HG02678 (cell line): ENCODE results near the gene CBARP.
"Not testable (repeated sequence)": the region's sequence is repeated elsewhere in the genome, so short reads cannot be mapped to it uniquely, and the experiment has no call there.

Experiments
- ATAC-seq: cut with Tn5 transposase; IDR thresholded peaks from one replicate; pipeline ENCODE4 v1.9.1; 2021; ENCODE audit warnings: mild to moderate bottlenecking, moderate library complexity; ENCODE audit not compliant: unreplicated experiment

The CBARP gene

GRCh38 chr19:1214862-1215731 is 22.7 kb downstream of the CBARP start:
- no peak for ATAC-seq

- ATAC-seq: no peak
Measured at GRCh38 chr19:1214299-1214861, 23.4 kb downstream of the CBARP start.

- ATAC-seq: no peak
Measured at GRCh38 chr19:1213391-1214286, 24.2 kb downstream of the CBARP start.

GRCh38 chr19:1211494-1212234 is 26.1 kb downstream of the CBARP start:
- ATAC-seq: no peak

GRCh38 chr19:1210227-1210538 is 27.6 kb downstream of the CBARP start:
- no peak for ATAC-seq

GRCh38 chr19:1208830-1209229 is 29.0 kb downstream of the CBARP start:
- ATAC-seq: not testable (repeated sequence)

- no peak for ATAC-seq
Measured at GRCh38 chr19:1206864-1207450, 30.8 kb downstream of the CBARP start.

- ATAC-seq: no peak
Measured at GRCh38 chr19:1206150-1206863, 31.5 kb downstream of the CBARP start.

GRCh38 chr19:1205114-1206099 is 32.4 kb downstream of the CBARP start, which contains the start of gene STK11:
STK11 (plus strand) TSS chr19:1205778; CDS start chr19:1206914, 1,136 bp downstream.
- ATAC-seq: peak; percentile 88

- not testable (repeated sequence) for ATAC-seq
Measured at GRCh38 chr19:1200614-1201013, 37.2 kb downstream of the CBARP start.

GRCh38 chr19:1199531-1199930 is 38.3 kb downstream of the CBARP start:
- no peak for ATAC-seq

GRCh38 chr19:1189419-1189818 is 48.4 kb downstream of the CBARP start:
- no peak for ATAC-seq

- no peak for ATAC-seq
Measured at GRCh38 chr19:1183543-1184172, 54.1 kb downstream of the CBARP start.

GRCh38 chr19:1182727-1183126 is 55.1 kb downstream of the CBARP start:
- ATAC-seq: no peak

- ATAC-seq: no peak
Measured at GRCh38 chr19:1182068-1182467, 55.7 kb downstream of the CBARP start.

GRCh38 chr19:1181606-1182005 is 56.2 kb downstream of the CBARP start:
- no peak for ATAC-seq
